Measurements from ENCODE around the gene HAPSTR1. TPM values are rescaled to one million over a fixed set of nuclear protein-coding genes. Genes with fewer than 3 reads are reported as not detected.

Gene HAPSTR1
- total RNA-seq, 1 donor = 93.4 TPM

- Histone ChIP-seq H3K4me1 (ENCODE audit: insufficient read depth, low read length) (peaks cover 45% of the 10 kb centered on the region), H3K4me3 (ENCODE audit: insufficient read depth, low read length) (no peak overlapping the region), H3K4me2 (ENCODE audit: insufficient read depth, low read length) (no peak overlapping the region), H4K20me1 (ENCODE audit: insufficient read depth, low read length) (peaks cover 84% of the 10 kb centered on the region), H3K9me3 (ENCODE audit: low read depth, low read length) (no peaks in the 10 kb centered on the region), H3K79me2 (ENCODE audit: insufficient read depth, low read length) (peaks cover 77% of the 10 kb centered on the region), H3K36me3 (ENCODE audit: insufficient read depth, low read length) (peaks cover 32% of the 10 kb centered on the region), H3K27me3 (ENCODE audit: insufficient read depth, low read length) (no peaks in the 10 kb centered on the region), H3K27ac (ENCODE audit: low read depth, low read length) (no peak overlapping the region), H2AFZ (ENCODE audit: low read length) (no peak overlapping the region)
- DNase-seq (ENCODE audit: insufficient read length, low spot score, missing footprints) = no peak
- no peak for TF ChIP-seq CTCF (IDR thresholded peaks at IDR 0.05; ENCODE audit: extremely low read depth, low read depth, low read length)
Measured at GRCh38 chr16:9124444-9124843, 33.0 kb downstream of the HAPSTR1 start.

- no peaks in the 10 kb centered on the region for H3K27me3 ChIP-seq (ENCODE audit: insufficient read depth, low read length)
- peaks cover 80% of the 10 kb centered on the region for H4K20me1 ChIP-seq (ENCODE audit: insufficient read depth, low read length)
- H3K36me3 ChIP-seq (ENCODE audit: insufficient read depth, low read length) = peaks cover 32% of the 10 kb centered on the region
- H3K9me3 ChIP-seq (ENCODE audit: low read depth, low read length) = no peaks in the 10 kb centered on the region
- peaks cover 40% of the 10 kb centered on the region for H3K4me1 ChIP-seq (ENCODE audit: insufficient read depth, low read length)
- TF ChIP-seq CTCF (IDR thresholded peaks at IDR 0.05; ENCODE audit: extremely low read depth, low read depth, low read length) = no peak
- peaks cover 76% of the 10 kb centered on the region for H3K79me2 ChIP-seq (ENCODE audit: insufficient read depth, low read length)
- H3K4me3 ChIP-seq (ENCODE audit: insufficient read depth, low read length) = no peak overlapping the region
- no peak overlapping the region for H3K27ac ChIP-seq (ENCODE audit: low read depth, low read length)
- no peak overlapping the region for H2AFZ ChIP-seq (ENCODE audit: low read length)
- DNase-seq (ENCODE audit: insufficient read length, low spot score, missing footprints) = no peak
- H3K4me2 ChIP-seq (ENCODE audit: insufficient read depth, low read length) = no peak overlapping the region
Measured at GRCh38 chr16:9124908-9125584, 33.6 kb downstream of the HAPSTR1 start.

GRCh38 chr16:9125658-9126505, 34.4 kb downstream of the HAPSTR1 start:
- no peak overlapping the region for H2AFZ ChIP-seq (ENCODE audit: low read length)
- H3K27ac ChIP-seq (ENCODE audit: low read depth, low read length) = peak overlapping the region; percentile 28
- H3K9me3 ChIP-seq (ENCODE audit: low read depth, low read length) = no peaks in the 10 kb centered on the region
- TF ChIP-seq CTCF (IDR thresholded peaks at IDR 0.05; ENCODE audit: extremely low read depth, low read depth, low read length) = no peak
- no peak overlapping the region for H3K4me2 ChIP-seq (ENCODE audit: insufficient read depth, low read length)
- no peaks in the 10 kb centered on the region for H3K27me3 ChIP-seq (ENCODE audit: insufficient read depth, low read length)
- H3K79me2 ChIP-seq (ENCODE audit: insufficient read depth, low read length) = peaks cover 68% of the 10 kb centered on the region
- DNase-seq (ENCODE audit: insufficient read length, low spot score, missing footprints) = peak; percentile 67
- H4K20me1 ChIP-seq (ENCODE audit: insufficient read depth, low read length) = peaks cover 72% of the 10 kb centered on the region
- peaks cover 36% of the 10 kb centered on the region for H3K4me1 ChIP-seq (ENCODE audit: insufficient read depth, low read length)
- peaks cover 28% of the 10 kb centered on the region for H3K36me3 ChIP-seq (ENCODE audit: insufficient read depth, low read length)
- H3K4me3 ChIP-seq (ENCODE audit: insufficient read depth, low read length) = no peak overlapping the region

GRCh38 chr16:9126609-9127008, 35.2 kb downstream of the HAPSTR1 start:
- peak; percentile 54 for DNase-seq (ENCODE audit: insufficient read length, low spot score, missing footprints)
- H3K27ac ChIP-seq (ENCODE audit: low read depth, low read length) = peak overlapping the region; percentile 19
- H2AFZ ChIP-seq (ENCODE audit: low read length) = no peak overlapping the region
- no peaks in the 10 kb centered on the region for H3K9me3 ChIP-seq (ENCODE audit: low read depth, low read length)
- peaks cover 24% of the 10 kb centered on the region for H3K36me3 ChIP-seq (ENCODE audit: insufficient read depth, low read length)
- H4K20me1 ChIP-seq (ENCODE audit: insufficient read depth, low read length) = peaks cover 65% of the 10 kb centered on the region
- peaks cover 36% of the 10 kb centered on the region for H3K4me1 ChIP-seq (ENCODE audit: insufficient read depth, low read length)
- peaks cover 61% of the 10 kb centered on the region for H3K79me2 ChIP-seq (ENCODE audit: insufficient read depth, low read length)
- no peak overlapping the region for H3K4me3 ChIP-seq (ENCODE audit: insufficient read depth, low read length)
- H3K4me2 ChIP-seq (ENCODE audit: insufficient read depth, low read length) = no peak overlapping the region
- no peaks in the 10 kb centered on the region for H3K27me3 ChIP-seq (ENCODE audit: insufficient read depth, low read length)
- TF ChIP-seq CTCF (IDR thresholded peaks at IDR 0.05; ENCODE audit: extremely low read depth, low read depth, low read length) = no peak
